NCI-H1436 (cell line): Measurements from ENCODE around the gene NELL1.
"Not testable (repeated sequence)": the region's sequence is repeated elsewhere in the genome, so short reads cannot be mapped to it uniquely, and the experiment has no call there.

Experiments
- DNase-seq: peaks from one replicate; lab custom pipeline; 2025; lab: John Stamatoyannopoulos, UW

NELL1 gene

GRCh38 chr11:20770414-20770946 lies 101.1 kb downstream of the NELL1 start:
- DNase-seq = no peak

GRCh38 chr11:20771026-20771425 lies 101.6 kb downstream of the NELL1 start:
- no peak for DNase-seq

- DNase-seq = no peak
Observed at GRCh38 chr11:20771681-20772080, 102.3 kb downstream of the NELL1 start.

- no peak for DNase-seq
Observed at GRCh38 chr11:20775331-20775730, 105.9 kb downstream of the NELL1 start.

GRCh38 chr11:20782775-20783174 lies 113.4 kb downstream of the NELL1 start:
- DNase-seq = no peak

- no peak for DNase-seq
Observed at GRCh38 chr11:20783220-20783619, 113.8 kb downstream of the NELL1 start.

GRCh38 chr11:20790622-20791021 lies 121.2 kb downstream of the NELL1 start:
- DNase-seq = no peak

- DNase-seq = no peak
Observed at GRCh38 chr11:20795005-20795404, 125.6 kb downstream of the NELL1 start.

- no peak for DNase-seq
Observed at GRCh38 chr11:20808328-20808727, 138.9 kb downstream of the NELL1 start.

GRCh38 chr11:20821046-20821445 lies 151.7 kb downstream of the NELL1 start:
- DNase-seq = no peak

GRCh38 chr11:20821470-20821869 lies 152.1 kb downstream of the NELL1 start:
- DNase-seq = no peak

- DNase-seq = no peak
Observed at GRCh38 chr11:20824773-20825172, 155.4 kb downstream of the NELL1 start.

GRCh38 chr11:20835561-20835960 lies 166.2 kb downstream of the NELL1 start:
- DNase-seq = no peak

- no peak for DNase-seq
Observed at GRCh38 chr11:20839231-20839630, 169.8 kb downstream of the NELL1 start.

- DNase-seq = no peak
Observed at GRCh38 chr11:20840341-20840740, 171.0 kb downstream of the NELL1 start.

- no peak for DNase-seq
Observed at GRCh38 chr11:20844216-20844615, 174.8 kb downstream of the NELL1 start.

- DNase-seq = no peak
Observed at GRCh38 chr11:20844630-20845029, 175.2 kb downstream of the NELL1 start.

- no peak for DNase-seq
Observed at GRCh38 chr11:20854215-20854955, 185.0 kb downstream of the NELL1 start.

GRCh38 chr11:20861322-20861721 lies 191.9 kb downstream of the NELL1 start:
- no peak for DNase-seq

GRCh38 chr11:20862263-20862662 lies 192.9 kb downstream of the NELL1 start:
- not testable (repeated sequence) for DNase-seq

GRCh38 chr11:20864628-20865027 lies 195.2 kb downstream of the NELL1 start:
- no peak for DNase-seq

- no peak for DNase-seq
Observed at GRCh38 chr11:20865161-20865560, 195.8 kb downstream of the NELL1 start.

- DNase-seq = no peak
Observed at GRCh38 chr11:20869123-20869522, 199.7 kb downstream of the NELL1 start.

- peak; percentile 49 for DNase-seq
Observed at GRCh38 chr11:20873054-20873453, 203.7 kb downstream of the NELL1 start.
